Loucy (cell line): ENCODE results near the gene BCAT1.

Source experiments
- EZH2phosphoT487 ChIP-seq: fragments of 200-600 bp; IDR thresholded peaks from 2 replicates; pipeline ENCODE4 v1.6.1; 2018; ENCODE audit warnings: antibody characterized with exemption, mild to moderate bottlenecking, moderate library complexity, borderline replicate concordance
- TF ChIP-seq, protein P1 (sequence below): fragments of 200-600 bp; sonication (generic); conservative IDR thresholded peaks from 2 replicates; pipeline ENCODE4 v1.5.1; 2014; ENCODE audit warnings: mild to moderate bottlenecking, antibody characterized with exemption, low read length

DNA sequence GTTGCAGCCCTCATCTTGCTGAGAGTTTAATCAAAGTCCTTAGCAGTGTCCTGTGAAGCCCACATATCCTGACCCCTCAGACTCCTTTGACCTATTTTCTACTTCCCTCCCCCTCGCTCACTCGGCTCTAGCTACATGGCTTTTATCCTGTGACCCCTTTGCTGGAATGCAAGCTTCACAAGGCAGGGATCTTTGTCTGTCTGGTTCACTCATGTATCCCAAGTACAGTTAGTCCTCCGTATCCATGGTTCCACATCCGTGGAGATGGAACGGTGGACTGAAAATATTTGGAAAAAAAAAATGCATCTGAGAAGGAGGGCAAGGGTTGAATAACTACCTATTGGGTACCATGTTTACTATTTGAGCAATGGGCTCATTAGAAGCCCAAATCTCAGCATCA is 173.8 kb downstream of the BCAT1 start:
- TF ChIP-seq, protein P1, sequence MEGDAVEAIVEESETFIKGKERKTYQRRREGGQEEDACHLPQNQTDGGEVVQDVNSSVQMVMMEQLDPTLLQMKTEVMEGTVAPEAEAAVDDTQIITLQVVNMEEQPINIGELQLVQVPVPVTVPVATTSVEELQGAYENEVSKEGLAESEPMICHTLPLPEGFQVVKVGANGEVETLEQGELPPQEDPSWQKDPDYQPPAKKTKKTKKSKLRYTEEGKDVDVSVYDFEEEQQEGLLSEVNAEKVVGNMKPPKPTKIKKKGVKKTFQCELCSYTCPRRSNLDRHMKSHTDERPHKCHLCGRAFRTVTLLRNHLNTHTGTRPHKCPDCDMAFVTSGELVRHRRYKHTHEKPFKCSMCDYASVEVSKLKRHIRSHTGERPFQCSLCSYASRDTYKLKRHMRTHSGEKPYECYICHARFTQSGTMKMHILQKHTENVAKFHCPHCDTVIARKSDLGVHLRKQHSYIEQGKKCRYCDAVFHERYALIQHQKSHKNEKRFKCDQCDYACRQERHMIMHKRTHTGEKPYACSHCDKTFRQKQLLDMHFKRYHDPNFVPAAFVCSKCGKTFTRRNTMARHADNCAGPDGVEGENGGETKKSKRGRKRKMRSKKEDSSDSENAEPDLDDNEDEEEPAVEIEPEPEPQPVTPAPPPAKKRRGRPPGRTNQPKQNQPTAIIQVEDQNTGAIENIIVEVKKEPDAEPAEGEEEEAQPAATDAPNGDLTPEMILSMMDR, result no peak
- TF ChIP-seq EZH2phosphoT487, result no peak
